GM18858 (cell line): ENCODE results near the gene PLXND1.

Experiments
- ATAC-seq: cut with Tn5 transposase; IDR thresholded peaks from one replicate; pipeline ENCODE4 v1.9.1; 2021; ENCODE audit not compliant: unreplicated experiment

The PLXND1 gene

GRCh38 chr3:129513705-129514104 is 92.8 kb downstream of the PLXND1 start:
- no peak for ATAC-seq

- no peak for ATAC-seq
These were observed 93.9 kb downstream of the PLXND1 start for GRCh38 chr3:129512595-129512994.

- no peak for ATAC-seq
These were observed 99.2 kb downstream of the PLXND1 start for GRCh38 chr3:129507181-129507831.

GRCh38 chr3:129506231-129506742 is 100.2 kb downstream of the PLXND1 start:
- ATAC-seq: no peak

GRCh38 chr3:129505341-129505740 is 101.1 kb downstream of the PLXND1 start:
- ATAC-seq: no peak
